ENCODE data around the gene KIAA0232.

The KIAA0232 gene

DNA sequence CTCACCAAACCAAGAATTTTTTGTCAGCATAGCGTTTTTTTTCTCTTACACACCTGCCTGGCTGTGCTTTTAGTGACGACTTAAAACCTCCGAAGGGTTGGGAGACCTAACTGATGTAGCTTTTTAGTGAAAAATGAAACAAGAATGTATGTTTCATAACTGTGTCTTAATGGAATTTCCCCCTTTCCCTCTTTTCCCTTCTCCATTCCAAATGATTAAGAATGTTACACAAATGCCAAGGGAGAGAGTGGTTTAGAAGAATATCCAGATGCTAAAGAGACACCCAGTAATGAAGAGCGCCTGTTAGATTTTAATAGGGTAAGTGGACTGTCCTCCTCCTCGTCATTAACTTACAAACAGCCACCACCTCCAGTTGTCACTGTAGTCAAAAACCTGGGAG, 93.9 kb downstream of the KIAA0232 start:
- ATAC-seq = no peak
- TF ChIP-seq GLIS3 (CRISPR knock-in tag; IDR thresholded peaks at IDR 0.05) (no peak), SNAI2 (CRISPR knock-in tag; IDR thresholded peaks at IDR 0.05) (no peak), RARB (CRISPR knock-in tag; IDR thresholded peaks at IDR 0.05) (no peak), ZFP30 (CRISPR knock-in tag; IDR thresholded peaks at IDR 0.05) (no peak), BACH2 (CRISPR knock-in tag; IDR thresholded peaks at IDR 0.05; ENCODE audit: borderline replicate concordance) (no peak), ZNF8 (CRISPR knock-in tag; IDR thresholded peaks at IDR 0.05) (no peak), ESRRG (CRISPR knock-in tag; IDR thresholded peaks at IDR 0.05) (no peak), CSDC2 (CRISPR knock-in tag; IDR thresholded peaks at IDR 0.05) (no peak), ISL1 (CRISPR knock-in tag; IDR thresholded peaks at IDR 0.05) (no peak), ZNF565 (CRISPR knock-in tag; conservative IDR thresholded peaks at IDR 0.05; ENCODE audit: low read depth) (no peak), ZNF70 (CRISPR knock-in tag; IDR thresholded peaks at IDR 0.05) (no peak), ARNTL (CRISPR knock-in tag; IDR thresholded peaks at IDR 0.05; ENCODE audit: borderline replicate concordance, low read depth) (no peak), ZC3H10 (CRISPR knock-in tag; IDR thresholded peaks at IDR 0.05) (no peak)
- TF ChIP-seq, protein P1, sequence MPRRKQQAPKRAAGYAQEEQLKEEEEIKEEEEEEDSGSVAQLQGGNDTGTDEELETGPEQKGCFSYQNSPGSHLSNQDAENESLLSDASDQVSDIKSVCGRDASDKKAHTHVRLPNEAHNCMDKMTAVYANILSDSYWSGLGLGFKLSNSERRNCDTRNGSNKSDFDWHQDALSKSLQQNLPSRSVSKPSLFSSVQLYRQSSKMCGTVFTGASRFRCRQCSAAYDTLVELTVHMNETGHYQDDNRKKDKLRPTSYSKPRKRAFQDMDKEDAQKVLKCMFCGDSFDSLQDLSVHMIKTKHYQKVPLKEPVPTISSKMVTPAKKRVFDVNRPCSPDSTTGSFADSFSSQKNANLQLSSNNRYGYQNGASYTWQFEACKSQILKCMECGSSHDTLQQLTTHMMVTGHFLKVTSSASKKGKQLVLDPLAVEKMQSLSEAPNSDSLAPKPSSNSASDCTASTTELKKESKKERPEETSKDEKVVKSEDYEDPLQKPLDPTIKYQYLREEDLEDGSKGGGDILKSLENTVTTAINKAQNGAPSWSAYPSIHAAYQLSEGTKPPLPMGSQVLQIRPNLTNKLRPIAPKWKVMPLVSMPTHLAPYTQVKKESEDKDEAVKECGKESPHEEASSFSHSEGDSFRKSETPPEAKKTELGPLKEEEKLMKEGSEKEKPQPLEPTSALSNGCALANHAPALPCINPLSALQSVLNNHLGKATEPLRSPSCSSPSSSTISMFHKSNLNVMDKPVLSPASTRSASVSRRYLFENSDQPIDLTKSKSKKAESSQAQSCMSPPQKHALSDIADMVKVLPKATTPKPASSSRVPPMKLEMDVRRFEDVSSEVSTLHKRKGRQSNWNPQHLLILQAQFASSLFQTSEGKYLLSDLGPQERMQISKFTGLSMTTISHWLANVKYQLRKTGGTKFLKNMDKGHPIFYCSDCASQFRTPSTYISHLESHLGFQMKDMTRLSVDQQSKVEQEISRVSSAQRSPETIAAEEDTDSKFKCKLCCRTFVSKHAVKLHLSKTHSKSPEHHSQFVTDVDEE (CRISPR knock-in tag; IDR thresholded peaks at IDR 0.05) = no peak

DNA sequence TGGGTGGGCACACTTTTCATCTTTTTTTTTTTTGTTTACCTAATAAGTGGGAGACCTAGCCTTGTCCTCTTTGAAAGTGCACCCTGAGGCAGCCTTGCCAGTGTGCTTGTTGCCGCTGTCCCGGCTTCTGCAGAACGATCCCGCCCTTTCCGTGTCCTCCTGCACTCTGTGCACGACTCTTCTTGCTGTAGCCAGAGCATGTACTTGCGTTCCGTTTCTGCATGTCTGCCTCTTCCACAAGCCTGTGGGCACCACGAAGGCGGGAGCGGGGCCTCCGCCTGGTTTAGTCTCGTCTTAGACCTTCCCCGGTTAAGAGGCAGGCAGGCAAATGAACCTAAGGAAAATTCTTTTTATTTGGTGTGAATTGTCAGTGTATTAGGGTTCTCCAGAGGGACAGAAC, 94.5 kb downstream of the KIAA0232 start:
- ATAC-seq = no peak
- TF ChIP-seq ARNTL (CRISPR knock-in tag; IDR thresholded peaks at IDR 0.05; ENCODE audit: borderline replicate concordance, low read depth) = no peak
- no peak for TF ChIP-seq ESRRG (CRISPR knock-in tag; IDR thresholded peaks at IDR 0.05)
- TF ChIP-seq, protein P2, sequence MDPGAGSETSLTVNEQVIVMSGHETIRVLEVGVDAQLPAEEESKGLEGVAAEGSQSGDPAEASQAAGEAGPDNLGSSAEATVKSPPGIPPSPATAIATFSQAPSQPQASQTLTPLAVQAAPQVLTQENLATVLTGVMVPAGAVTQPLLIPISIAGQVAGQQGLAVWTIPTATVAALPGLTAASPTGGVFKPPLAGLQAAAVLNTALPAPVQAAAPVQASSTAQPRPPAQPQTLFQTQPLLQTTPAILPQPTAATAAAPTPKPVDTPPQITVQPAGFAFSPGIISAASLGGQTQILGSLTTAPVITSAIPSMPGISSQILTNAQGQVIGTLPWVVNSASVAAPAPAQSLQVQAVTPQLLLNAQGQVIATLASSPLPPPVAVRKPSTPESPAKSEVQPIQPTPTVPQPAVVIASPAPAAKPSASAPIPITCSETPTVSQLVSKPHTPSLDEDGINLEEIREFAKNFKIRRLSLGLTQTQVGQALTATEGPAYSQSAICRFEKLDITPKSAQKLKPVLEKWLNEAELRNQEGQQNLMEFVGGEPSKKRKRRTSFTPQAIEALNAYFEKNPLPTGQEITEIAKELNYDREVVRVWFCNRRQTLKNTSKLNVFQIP (CRISPR knock-in tag; IDR thresholded peaks at IDR 0.05; ENCODE audit: borderline replicate concordance, low read depth) = no peak
- TF ChIP-seq, protein P3, sequence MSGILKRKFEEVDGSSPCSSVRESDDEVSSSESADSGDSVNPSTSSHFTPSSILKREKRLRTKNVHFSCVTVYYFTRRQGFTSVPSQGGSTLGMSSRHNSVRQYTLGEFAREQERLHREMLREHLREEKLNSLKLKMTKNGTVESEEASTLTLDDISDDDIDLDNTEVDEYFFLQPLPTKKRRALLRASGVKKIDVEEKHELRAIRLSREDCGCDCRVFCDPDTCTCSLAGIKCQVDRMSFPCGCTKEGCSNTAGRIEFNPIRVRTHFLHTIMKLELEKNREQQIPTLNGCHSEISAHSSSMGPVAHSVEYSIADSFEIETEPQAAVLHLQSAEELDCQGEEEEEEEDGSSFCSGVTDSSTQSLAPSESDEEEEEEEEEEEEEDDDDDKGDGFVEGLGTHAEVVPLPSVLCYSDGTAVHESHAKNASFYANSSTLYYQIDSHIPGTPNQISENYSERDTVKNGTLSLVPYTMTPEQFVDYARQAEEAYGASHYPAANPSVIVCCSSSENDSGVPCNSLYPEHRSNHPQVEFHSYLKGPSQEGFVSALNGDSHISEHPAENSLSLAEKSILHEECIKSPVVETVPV (CRISPR knock-in tag; IDR thresholded peaks at IDR 0.05) = no peak
- no peak for TF ChIP-seq RARB (CRISPR knock-in tag; IDR thresholded peaks at IDR 0.05)
- TF ChIP-seq TCF4 (CRISPR knock-in tag; IDR thresholded peaks at IDR 0.05; ENCODE audit: borderline replicate concordance) = no peak
- TF ChIP-seq ZFP30 (CRISPR knock-in tag; IDR thresholded peaks at IDR 0.05) = no peak
- no peak for TF ChIP-seq ZNF565 (CRISPR knock-in tag; conservative IDR thresholded peaks at IDR 0.05; ENCODE audit: low read depth)
- no peak for TF ChIP-seq ZNF8 (CRISPR knock-in tag; IDR thresholded peaks at IDR 0.05)
- TF ChIP-seq, protein P4, sequence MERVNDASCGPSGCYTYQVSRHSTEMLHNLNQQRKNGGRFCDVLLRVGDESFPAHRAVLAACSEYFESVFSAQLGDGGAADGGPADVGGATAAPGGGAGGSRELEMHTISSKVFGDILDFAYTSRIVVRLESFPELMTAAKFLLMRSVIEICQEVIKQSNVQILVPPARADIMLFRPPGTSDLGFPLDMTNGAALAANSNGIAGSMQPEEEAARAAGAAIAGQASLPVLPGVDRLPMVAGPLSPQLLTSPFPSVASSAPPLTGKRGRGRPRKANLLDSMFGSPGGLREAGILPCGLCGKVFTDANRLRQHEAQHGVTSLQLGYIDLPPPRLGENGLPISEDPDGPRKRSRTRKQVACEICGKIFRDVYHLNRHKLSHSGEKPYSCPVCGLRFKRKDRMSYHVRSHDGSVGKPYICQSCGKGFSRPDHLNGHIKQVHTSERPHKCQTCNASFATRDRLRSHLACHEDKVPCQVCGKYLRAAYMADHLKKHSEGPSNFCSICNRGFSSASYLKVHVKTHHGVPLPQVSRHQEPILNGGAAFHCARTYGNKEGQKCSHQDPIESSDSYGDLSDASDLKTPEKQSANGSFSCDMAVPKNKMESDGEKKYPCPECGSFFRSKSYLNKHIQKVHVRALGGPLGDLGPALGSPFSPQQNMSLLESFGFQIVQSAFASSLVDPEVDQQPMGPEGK (CRISPR knock-in tag; IDR thresholded peaks at IDR 0.05; ENCODE audit: borderline replicate concordance) = no peak
- no peak for TF ChIP-seq CSDC2 (CRISPR knock-in tag; IDR thresholded peaks at IDR 0.05)

DNA sequence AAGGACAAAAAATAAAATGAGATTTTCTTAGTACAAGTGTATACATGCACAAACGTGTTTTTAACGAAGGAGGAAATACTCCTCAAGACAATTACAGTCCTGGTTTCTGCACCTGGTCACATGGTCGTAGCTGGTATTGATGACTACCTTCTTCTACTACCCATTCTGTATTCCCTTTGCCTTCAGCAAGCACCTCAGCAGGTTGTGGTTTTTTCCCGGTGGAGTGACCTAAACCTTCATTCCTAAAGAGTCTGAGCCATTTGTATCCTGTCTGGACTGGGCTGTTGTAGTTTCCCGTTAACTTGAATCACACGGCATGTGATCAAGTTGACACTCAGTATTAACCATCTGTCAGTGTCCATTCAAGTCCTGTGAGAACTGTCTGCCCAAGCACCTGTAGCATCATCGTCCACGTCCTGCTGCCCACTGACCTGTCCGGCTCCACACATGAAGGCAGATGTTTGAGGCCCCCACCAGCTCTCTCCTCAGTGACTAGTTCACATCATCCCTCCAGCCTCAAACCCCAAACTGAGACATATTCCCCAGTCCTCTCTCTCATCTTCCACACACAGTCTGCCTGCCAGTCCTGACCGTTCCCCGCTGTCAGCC, 96.0 kb downstream of the KIAA0232 start:
- TF ChIP-seq ZNF70 (CRISPR knock-in tag; IDR thresholded peaks at IDR 0.05) = no peak
- ATAC-seq = no peak

DNA sequence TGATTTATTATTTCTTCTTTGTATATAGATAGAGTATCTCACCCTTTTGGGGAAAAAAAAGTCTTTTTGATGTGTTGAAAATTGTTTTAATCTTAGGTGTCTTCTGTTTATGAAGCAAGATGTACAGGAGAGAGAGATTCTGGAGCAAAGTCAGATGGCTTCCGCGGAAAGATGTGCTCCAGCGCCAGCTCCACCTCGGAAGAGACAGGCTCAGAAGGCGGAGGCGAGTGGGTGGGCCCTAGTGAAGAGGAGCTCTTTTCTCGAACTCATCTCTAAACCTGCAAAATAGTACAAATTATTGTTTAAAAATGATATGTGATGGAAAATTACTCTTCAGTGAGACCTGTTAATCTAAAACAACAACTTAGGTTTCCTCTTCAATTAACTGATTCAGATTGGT, 98.2 kb downstream of the KIAA0232 start:
- ATAC-seq = no peak
- TF ChIP-seq RARB (CRISPR knock-in tag; IDR thresholded peaks at IDR 0.05) (no peak), ZNF70 (CRISPR knock-in tag; IDR thresholded peaks at IDR 0.05) (no peak), BACH2 (CRISPR knock-in tag; IDR thresholded peaks at IDR 0.05; ENCODE audit: borderline replicate concordance) (no peak), ZNF565 (CRISPR knock-in tag; conservative IDR thresholded peaks at IDR 0.05; ENCODE audit: low read depth) (no peak), ARNTL (CRISPR knock-in tag; IDR thresholded peaks at IDR 0.05; ENCODE audit: borderline replicate concordance, low read depth) (no peak), PPARA (CRISPR knock-in tag; IDR thresholded peaks at IDR 0.05; ENCODE audit: borderline replicate concordance) (no peak), TCF4 (CRISPR knock-in tag; IDR thresholded peaks at IDR 0.05; ENCODE audit: borderline replicate concordance) (no peak), TOX (CRISPR knock-in tag; IDR thresholded peaks at IDR 0.05; ENCODE audit: borderline replicate concordance) (no peak), ZNF8 (CRISPR knock-in tag; IDR thresholded peaks at IDR 0.05) (no peak), ESRRG (CRISPR knock-in tag; IDR thresholded peaks at IDR 0.05) (no peak), ISL1 (CRISPR knock-in tag; IDR thresholded peaks at IDR 0.05) (no peak), OSR1 (CRISPR knock-in tag; IDR thresholded peaks at IDR 0.05) (no peak), GLIS3 (CRISPR knock-in tag; IDR thresholded peaks at IDR 0.05) (no peak)
- TF ChIP-seq, protein P4 (CRISPR knock-in tag; IDR thresholded peaks at IDR 0.05; ENCODE audit: borderline replicate concordance) = no peak
- TF ChIP-seq, protein P1 (CRISPR knock-in tag; IDR thresholded peaks at IDR 0.05) = no peak

Data from SK-N-SH treated with all-trans-retinoic acid at 6 μM for 48 hours (cell line).